ENCODE data around the gene TNFSF10. TPM values are rescaled to one million over a fixed set of nuclear protein-coding genes. Genes with fewer than 3 reads are reported as not detected.

TNFSF10 gene
- total RNA-seq, 6 experiments from 2014 or later: 12.9 to 57.6 (median 40.0) TPM

DNA sequence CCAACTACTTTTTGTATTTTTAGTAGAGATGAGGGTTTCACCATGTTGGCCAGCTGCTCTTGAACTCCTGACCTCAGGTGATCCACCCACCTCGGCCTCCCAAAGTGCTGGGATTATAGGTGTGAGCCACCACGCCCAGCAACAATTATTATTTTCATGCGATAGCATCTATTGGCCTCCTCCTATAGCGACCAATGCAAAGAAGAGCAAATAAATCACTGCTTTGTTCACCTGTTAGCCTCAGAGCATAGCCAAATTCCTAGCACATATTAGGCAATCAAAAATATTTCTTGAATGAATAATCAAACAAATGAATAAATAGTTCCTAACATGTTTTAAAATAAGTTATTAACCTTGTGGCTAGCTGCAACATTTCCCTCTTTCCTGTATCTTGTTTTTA is 36.8 kb upstream of the TNFSF10 start:
- DNase-seq (no peak), ATAC-seq (no peak)
- no peaks in the 10 kb centered on the region for H3K9me3 ChIP-seq
- no peak overlapping the region for H3K4me3 ChIP-seq
- no peaks in the 10 kb centered on the region for H3K27me3 ChIP-seq
- H3K27ac ChIP-seq: peak overlapping the region in 2 of 3 donors; percentile 1 to 93
- intact Hi-C loops (cut with DNase I): no loop called here
- 66% methylated on average over 3 of the region's 4 CpGs for WGBS (ENCODE audit: insufficient coverage, low coverage, low lambda C conversion rate, missing lambda C conversion rate)
- no peaks in the 10 kb centered on the region for H3K36me3 ChIP-seq
- no peak for TF ChIP-seq POLR2A (IDR thresholded peaks at IDR 0.05)
- H3K4me1 ChIP-seq: peaks cover 3 to 69% (median 31%) of the 10 kb centered on the region in 4 donors

DNA sequence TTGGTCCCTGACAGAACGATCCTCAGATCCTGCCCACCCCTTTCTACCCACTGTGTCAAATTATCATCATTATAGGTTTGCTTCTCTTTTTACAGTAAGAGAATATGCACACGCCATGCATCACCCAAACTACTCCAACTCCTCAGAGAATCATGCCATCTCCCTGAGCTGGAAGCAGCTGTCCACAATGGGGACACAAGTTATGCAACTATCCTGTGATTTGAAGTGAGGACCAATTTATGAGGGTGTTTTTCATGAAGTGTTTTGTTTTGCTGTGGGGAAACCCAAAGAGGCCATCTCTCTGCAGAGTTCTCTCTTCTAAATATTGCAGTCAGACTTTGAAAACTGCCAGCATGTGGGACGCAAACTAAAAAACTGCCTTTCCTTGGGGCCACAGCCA is 35.8 kb upstream of the TNFSF10 start:
- DNase-seq (no peak), ATAC-seq (no peak)
- Histone ChIP-seq H3K27ac (peak overlapping the region in 2 of 3 donors; percentile 1 to 93), H3K9me3 (no peaks in the 10 kb centered on the region), H3K36me3 (no peaks in the 10 kb centered on the region), H3K27me3 (no peaks in the 10 kb centered on the region), H3K4me1 (peaks cover 3 to 78% (median 31%) of the 10 kb centered on the region in 4 donors), H3K4me3 (no peak overlapping the region)
- intact Hi-C loops (cut with DNase I): no loop called here
- TF ChIP-seq CTCF (IDR thresholded peaks at IDR 0.05) (no peak), POLR2A (IDR thresholded peaks at IDR 0.05) (no peak)
- 66% methylated on average over 3 of the region's 3 CpGs for WGBS (ENCODE audit: insufficient coverage, low coverage, low lambda C conversion rate, missing lambda C conversion rate)

GRCh38 chr3:172557515-172558220 is 34.4 kb upstream of the TNFSF10 start:
- ATAC-seq (peak; percentile 40 to 69 (median 56)), DNase-seq (no peak)
- intact Hi-C loops (cut with DNase I): no loop called here
- 21% methylated on average over 3 of the region's 3 CpGs for WGBS (ENCODE audit: insufficient coverage, low coverage, low lambda C conversion rate, missing lambda C conversion rate)
- no peaks in the 10 kb centered on the region for H3K27me3 ChIP-seq
- H3K27ac ChIP-seq: peak overlapping the region; percentile 53 to 93 (median 90)
- no peaks in the 10 kb centered on the region for H3K36me3 ChIP-seq
- TF ChIP-seq POLR2A (IDR thresholded peaks at IDR 0.05) (no peak), CTCF (IDR thresholded peaks at IDR 0.05) (no peak)
- peaks cover 0 to 78% (median 30%) of the 10 kb centered on the region in 4 donors for H3K4me1 ChIP-seq
- no peaks in the 10 kb centered on the region for H3K9me3 ChIP-seq
- no peak overlapping the region for H3K4me3 ChIP-seq

GRCh38 chr3:172553526-172554252 is 30.5 kb upstream of the TNFSF10 start:
- DNase-seq (peak in 1 of 3 donors; percentile 74), ATAC-seq (peak; percentile 75 to 88 (median 82))
- no peaks in the 10 kb centered on the region for H3K9me3 ChIP-seq
- H3K27ac ChIP-seq: peak overlapping the region; percentile 68 to 93 (median 88)
- H3K27me3 ChIP-seq: no peaks in the 10 kb centered on the region
- intact Hi-C loops (cut with DNase I): no loop called here
- 26% methylated on average over 6 of the region's 6 CpGs for WGBS (ENCODE audit: insufficient coverage, low coverage, low lambda C conversion rate, missing lambda C conversion rate)
- TF ChIP-seq CTCF (IDR thresholded peaks at IDR 0.05) (no peak), POLR2A (IDR thresholded peaks at IDR 0.05) (no peak)
- H3K4me1 ChIP-seq: peaks cover 0 to 57% (median 24%) of the 10 kb centered on the region in 4 donors
- no peaks in the 10 kb centered on the region for H3K36me3 ChIP-seq
- H3K4me3 ChIP-seq: peak overlapping the region in 1 of 3 donors; percentile 26

DNA sequence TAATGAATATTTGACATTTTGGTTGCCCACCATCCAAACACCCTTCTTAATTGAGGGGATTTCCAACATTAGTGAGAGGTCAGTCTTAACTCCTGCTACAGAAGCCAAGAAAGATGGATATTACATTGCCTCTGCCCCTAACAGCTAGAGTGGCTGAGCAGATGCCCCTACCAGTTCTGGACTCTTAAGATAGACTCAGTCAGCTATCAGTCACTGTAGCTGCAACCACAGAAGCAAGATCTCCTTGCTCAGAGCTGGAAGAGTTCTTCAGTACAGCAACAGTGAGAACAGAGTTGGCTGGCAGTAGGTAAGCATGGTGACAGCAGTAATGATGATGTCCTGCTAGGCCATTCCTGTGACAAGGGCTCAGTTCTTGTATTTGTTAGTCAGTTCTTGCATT is 29.4 kb upstream of the TNFSF10 start:
- peak overlapping the region; percentile 68 to 93 (median 88) for H3K27ac ChIP-seq
- ATAC-seq: no peak
- no peaks in the 10 kb centered on the region for H3K27me3 ChIP-seq
- TF ChIP-seq CTCF (IDR thresholded peaks at IDR 0.05): no peak
- no peak for TF ChIP-seq POLR2A (IDR thresholded peaks at IDR 0.05)
- no peak for DNase-seq
- no peaks in the 10 kb centered on the region for H3K9me3 ChIP-seq
- intact Hi-C loops (cut with DNase I): no loop called here
- no peaks in the 10 kb centered on the region for H3K36me3 ChIP-seq
- peaks cover 0 to 59% (median 23%) of the 10 kb centered on the region in 4 donors for H3K4me1 ChIP-seq
- H3K4me3 ChIP-seq: no peak overlapping the region
